Loucy (cell line): Measurements from ENCODE around the gene TRAT1.
A peak's percentile ranks its signal among the peaks of the same experiment; 100 is the strongest.

ENCODE experiments used
- H2AFZ ChIP-seq: fragments of 200-600 bp; sonication (generic); 2 replicates; pipeline ENCODE4 v1.6.0; 2016; ENCODE audit warnings: antibody characterized with exemption, mild to moderate bottlenecking, low read length, moderate library complexity
- H3F3A ChIP-seq: fragments of 200-600 bp; 2 replicates; pipeline ENCODE4 v1.6.0; 2016; ENCODE audit warnings: antibody characterized with exemption, low read depth, mild to moderate bottlenecking
- H3K27me3 ChIP-seq: fragments of 200-600 bp; sonication (generic); 2 replicates; pipeline ENCODE4 v1.6.1; 2014; ENCODE audit warnings: low read length, mild to moderate bottlenecking; ENCODE audit not compliant: insufficient read depth, poor library complexity, severe bottlenecking
- H3K36me3 ChIP-seq: fragments of 200-600 bp; sonication (generic); 2 replicates; pipeline ENCODE4 v1.6.1; 2016; ENCODE audit warnings: low read length; ENCODE audit not compliant: insufficient read depth
- H3K4me1 ChIP-seq: fragments of 200-600 bp; sonication (generic); 2 replicates; pipeline ENCODE4 v1.5.1; 2014; ENCODE audit warnings: low read length, mild to moderate bottlenecking; ENCODE audit not compliant: insufficient read depth, poor library complexity, severe bottlenecking
- H3K4me2 ChIP-seq: fragments of 200-600 bp; sonication (generic); 2 replicates; pipeline ENCODE4 v1.6.0; 2014; ENCODE audit warnings: antibody characterized with exemption, low read length, low read depth, mild to moderate bottlenecking; ENCODE audit not compliant: poor library complexity, severe bottlenecking
- H3K4me3 ChIP-seq: fragments of 200-600 bp; sonication (generic); 2 replicates; pipeline ENCODE4 v1.5.1; 2014; ENCODE audit warnings: low read length, mild to moderate bottlenecking, mixed read lengths; ENCODE audit not compliant: poor library complexity, severe bottlenecking
- H3K79me2 ChIP-seq: fragments of 200-600 bp; sonication (generic); 2 replicates; pipeline ENCODE4 v1.6.1; 2014; ENCODE audit warnings: low read length; ENCODE audit not compliant: insufficient read depth
- H3K9ac ChIP-seq: fragments of 200-600 bp; sonication (generic); 2 replicates; pipeline ENCODE4 v1.6.0; 2014; ENCODE audit warnings: mild to moderate bottlenecking, low read depth, low read length, moderate library complexity; ENCODE audit not compliant: poor library complexity, severe bottlenecking
- H3K9me2 ChIP-seq: fragments of 200-600 bp; sonication (generic); replicated peaks from 2 replicates; pipeline ENCODE4 v1.6.1; 2016; ENCODE audit warnings: low read depth, low read length, mixed read lengths
- H3K9me3 ChIP-seq: fragments of 200-600 bp; sonication (generic); 2 replicates; pipeline ENCODE4 v1.6.1; 2014; ENCODE audit warnings: mild to moderate bottlenecking, antibody characterized with exemption, low read length, low read depth; ENCODE audit not compliant: insufficient read depth
- H4K20me1 ChIP-seq: fragments of 200-600 bp; sonication (generic); 2 replicates; pipeline ENCODE4 v1.6.0; 2014; ENCODE audit warnings: antibody characterized with exemption, low read length, mild to moderate bottlenecking; ENCODE audit not compliant: insufficient read depth, poor library complexity, severe bottlenecking
- CTCF ChIP-seq: fragments of 200-600 bp; sonication (generic); conservative IDR thresholded peaks from 2 replicates; pipeline ENCODE4 v1.5.1; 2014; ENCODE audit warnings: mild to moderate bottlenecking, antibody characterized with exemption, low read length
- EZH2phosphoT487 ChIP-seq: fragments of 200-600 bp; IDR thresholded peaks from 2 replicates; pipeline ENCODE4 v1.6.1; 2018; ENCODE audit warnings: antibody characterized with exemption, mild to moderate bottlenecking, moderate library complexity, borderline replicate concordance

The TRAT1 gene

GRCh38 chr3:108804966-108805365 is 17.6 kb upstream of the TRAT1 start:
- Histone ChIP-seq H3K9me3 (no peaks in the 10 kb centered on the region), H3K4me3 (no peak overlapping the region), H3K36me3 (no peaks in the 10 kb centered on the region), H3K4me1 (peaks cover 23% of the 10 kb centered on the region), H3K79me2 (no peaks in the 10 kb centered on the region), H3K9ac (no peak overlapping the region), H3K27me3 (no peaks in the 10 kb centered on the region), H3K9me2 (no peaks in the 10 kb centered on the region), H2AFZ (no peak overlapping the region), H3K4me2 (no peak overlapping the region), H3F3A (peaks cover 9% of the 10 kb centered on the region; the same call in 1 of the 2 replicates), H4K20me1 (no peaks in the 10 kb centered on the region)
- no peak for TF ChIP-seq CTCF
- no peak for TF ChIP-seq EZH2phosphoT487

- Histone ChIP-seq H4K20me1 (no peaks in the 10 kb centered on the region), H3K9me2 (no peaks in the 10 kb centered on the region), H3K9ac (peak overlapping the region; percentile 23), H2AFZ (peak overlapping the region; percentile 68), H3F3A (peaks cover 9% of the 10 kb centered on the region; the same call in 1 of the 2 replicates), H3K4me2 (peak overlapping the region; percentile 60), H3K4me1 (peaks cover 23% of the 10 kb centered on the region), H3K36me3 (no peaks in the 10 kb centered on the region), H3K4me3 (peak overlapping the region; percentile 50), H3K27me3 (no peaks in the 10 kb centered on the region), H3K79me2 (no peaks in the 10 kb centered on the region), H3K9me3 (no peaks in the 10 kb centered on the region)
- TF ChIP-seq CTCF (no peak), EZH2phosphoT487 (no peak)
Observed at GRCh38 chr3:108806316-108806715, 16.3 kb upstream of the TRAT1 start.

GRCh38 chr3:108818404-108818803 is 4.2 kb upstream of the TRAT1 start:
- H3K9ac ChIP-seq, result peak overlapping the region; percentile 38
- TF ChIP-seq CTCF (peak; percentile 90), EZH2phosphoT487 (no peak)
- H3K27me3 ChIP-seq, result no peaks in the 10 kb centered on the region
- H2AFZ ChIP-seq, result peak overlapping the region; percentile 86
- no peaks in the 10 kb centered on the region for H4K20me1 ChIP-seq
- peaks cover 12% of the 10 kb centered on the region for H3K79me2 ChIP-seq
- H3K9me3 ChIP-seq, result peaks cover 10% of the 10 kb centered on the region
- H3K9me2 ChIP-seq, result no peaks in the 10 kb centered on the region
- H3K4me2 ChIP-seq, result peak overlapping the region; percentile 28
- H3K4me3 ChIP-seq, result no peak overlapping the region
- H3K36me3 ChIP-seq, result no peaks in the 10 kb centered on the region
- peaks cover 5% of the 10 kb centered on the region; the same call in 1 of the 2 replicates for H3F3A ChIP-seq
- H3K4me1 ChIP-seq, result peaks cover 38% of the 10 kb centered on the region
